ENCODE measurements around the gene ELFN1. TPM values are rescaled to one million over a fixed set of nuclear protein-coding genes. Genes with fewer than 3 reads are reported as not detected.

The ELFN1 gene
- total RNA-seq, 4 donors from 2014 or later = 0.42 to 3.7 (median 1.3) TPM

DNA sequence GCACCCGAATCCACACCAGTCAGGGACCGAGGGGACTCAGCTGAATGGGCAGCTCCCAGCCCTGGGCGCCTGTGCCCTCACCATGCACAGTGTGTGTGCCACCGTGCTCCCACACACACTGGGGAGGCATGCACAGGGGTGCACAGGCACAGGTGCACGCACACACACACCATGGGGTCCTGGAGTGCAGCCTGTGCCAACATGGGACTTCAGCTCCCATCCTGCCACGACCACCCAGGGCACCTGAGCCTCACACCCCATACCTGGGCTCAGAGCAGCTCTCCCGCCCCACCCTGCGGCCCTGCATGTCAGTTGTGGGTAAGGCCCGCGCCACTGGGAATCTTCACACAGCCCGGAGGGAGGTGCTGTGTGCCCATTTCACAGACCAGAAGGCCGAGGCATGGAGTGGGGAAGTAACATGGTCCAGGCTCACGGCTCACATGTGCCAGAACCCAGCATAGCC lies 8.0 kb downstream of the ELFN1 start:
- no peak overlapping the region for H3K27ac ChIP-seq
- no peak overlapping the region for H3K4me3 ChIP-seq
- no peak for ATAC-seq
- no peaks in the 10 kb centered on the region for H3K4me1 ChIP-seq
- TF ChIP-seq, protein P1, sequence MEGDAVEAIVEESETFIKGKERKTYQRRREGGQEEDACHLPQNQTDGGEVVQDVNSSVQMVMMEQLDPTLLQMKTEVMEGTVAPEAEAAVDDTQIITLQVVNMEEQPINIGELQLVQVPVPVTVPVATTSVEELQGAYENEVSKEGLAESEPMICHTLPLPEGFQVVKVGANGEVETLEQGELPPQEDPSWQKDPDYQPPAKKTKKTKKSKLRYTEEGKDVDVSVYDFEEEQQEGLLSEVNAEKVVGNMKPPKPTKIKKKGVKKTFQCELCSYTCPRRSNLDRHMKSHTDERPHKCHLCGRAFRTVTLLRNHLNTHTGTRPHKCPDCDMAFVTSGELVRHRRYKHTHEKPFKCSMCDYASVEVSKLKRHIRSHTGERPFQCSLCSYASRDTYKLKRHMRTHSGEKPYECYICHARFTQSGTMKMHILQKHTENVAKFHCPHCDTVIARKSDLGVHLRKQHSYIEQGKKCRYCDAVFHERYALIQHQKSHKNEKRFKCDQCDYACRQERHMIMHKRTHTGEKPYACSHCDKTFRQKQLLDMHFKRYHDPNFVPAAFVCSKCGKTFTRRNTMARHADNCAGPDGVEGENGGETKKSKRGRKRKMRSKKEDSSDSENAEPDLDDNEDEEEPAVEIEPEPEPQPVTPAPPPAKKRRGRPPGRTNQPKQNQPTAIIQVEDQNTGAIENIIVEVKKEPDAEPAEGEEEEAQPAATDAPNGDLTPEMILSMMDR (IDR thresholded peaks at IDR 0.05) = no peak
- no peak for TF ChIP-seq POLR2A (IDR thresholded peaks at IDR 0.05)
- TF ChIP-seq EP300 (IDR thresholded peaks at IDR 0.05) = no peak
- no peak for TF ChIP-seq POLR2AphosphoS5 (IDR thresholded peaks at IDR 0.05)
- H3K9me3 ChIP-seq = peaks cover 0 to 12% (median 0%) of the 10 kb centered on the region in 3 donors
- peaks cover 77% of the 10 kb centered on the region for H3K27me3 ChIP-seq
- H3K36me3 ChIP-seq = no peaks in the 10 kb centered on the region
- 100% methylated on average over 2 of the region's 13 CpGs; no CpG with 5 or more reads in 1 of the 2 donors for WGBS, 2 donors (ENCODE audit: low coverage in 1 of 2)

DNA sequence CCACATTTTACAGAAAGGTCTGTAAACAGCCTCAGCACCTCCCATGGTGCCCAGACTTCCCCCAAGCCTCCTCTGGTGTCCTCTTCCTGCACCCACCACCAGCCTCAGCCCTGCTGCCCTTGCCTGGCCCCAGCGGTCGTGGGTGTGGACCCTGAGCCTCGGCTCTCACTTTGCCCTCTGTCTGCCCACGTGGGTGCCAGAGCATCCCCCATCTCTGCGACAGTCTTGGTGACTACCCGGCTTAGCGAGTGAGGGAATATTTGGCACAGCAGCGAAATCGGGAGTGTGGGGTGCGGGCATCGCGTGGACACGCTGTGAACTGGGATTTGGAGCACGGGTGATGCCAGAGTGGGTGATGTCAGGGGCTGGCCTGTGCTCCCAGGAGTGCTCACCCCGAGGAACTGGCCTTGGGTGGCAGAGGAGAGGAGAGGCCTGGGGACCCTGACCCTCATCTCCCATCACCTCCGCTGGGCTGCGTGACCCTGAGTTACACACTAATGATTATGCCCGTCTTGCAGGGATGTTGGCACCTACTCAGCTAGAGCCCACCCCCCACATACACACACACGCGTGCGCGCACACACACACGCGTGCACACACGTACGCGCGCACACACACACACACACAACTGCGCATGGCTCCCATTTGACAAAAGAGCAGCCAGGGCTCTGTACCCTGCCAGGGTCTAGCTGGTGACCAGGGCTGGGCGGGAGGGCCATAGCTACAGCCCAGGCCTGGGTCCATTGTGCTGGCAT lies 8.7 kb downstream of the ELFN1 start:
- H3K4me3 ChIP-seq = no peak overlapping the region
- H3K36me3 ChIP-seq = no peaks in the 10 kb centered on the region
- H3K27me3 ChIP-seq = peaks cover 71% of the 10 kb centered on the region
- no peaks in the 10 kb centered on the region for H3K4me1 ChIP-seq
- ATAC-seq = no peak
- peaks cover 0 to 18% (median 0%) of the 10 kb centered on the region in 3 donors for H3K9me3 ChIP-seq
- 94 to 98% methylated on average over 8 to 11 of the region's 30 CpGs for WGBS, 2 donors (ENCODE audit: low coverage in 1 of 2)
- no peak overlapping the region for H3K27ac ChIP-seq
- TF ChIP-seq POLR2A (IDR thresholded peaks at IDR 0.05) = no peak
- TF ChIP-seq, protein P1 (IDR thresholded peaks at IDR 0.05) = no peak
- TF ChIP-seq POLR2AphosphoS5 (IDR thresholded peaks at IDR 0.05) = no peak
- no peak for TF ChIP-seq EP300 (IDR thresholded peaks at IDR 0.05)

DNA sequence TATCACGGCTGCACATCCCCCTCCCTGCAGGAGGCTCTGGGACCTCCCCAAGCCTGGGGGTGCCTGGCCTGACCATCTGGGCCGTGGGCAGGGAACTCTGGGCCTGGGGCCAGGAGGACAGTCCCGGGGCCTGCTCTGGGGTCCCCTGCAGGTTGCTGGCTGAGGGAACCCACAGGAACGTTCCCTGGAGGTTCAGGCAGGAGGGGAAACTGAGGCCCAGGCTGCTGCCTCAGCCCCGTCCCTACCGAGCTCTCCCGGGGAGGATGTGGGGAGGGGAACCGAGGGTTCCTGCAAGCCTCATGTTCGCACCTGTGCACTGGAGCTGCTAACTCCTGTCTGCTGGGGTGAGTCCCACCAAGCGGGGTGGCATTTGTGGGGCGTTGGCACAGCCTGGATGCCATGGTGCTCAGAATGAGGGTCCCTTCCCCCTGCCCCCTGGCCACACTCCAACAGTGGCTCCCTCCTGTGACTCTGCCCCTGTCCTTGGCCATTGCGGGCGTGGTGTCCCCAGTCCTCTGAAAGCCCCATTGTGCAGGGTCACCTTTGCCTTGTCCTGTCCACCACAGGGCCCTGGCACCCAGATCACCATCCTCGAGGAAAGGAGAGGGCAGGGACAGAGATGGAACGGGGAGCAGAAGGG lies 9.4 kb downstream of the ELFN1 start:
- no peak for ATAC-seq
- H3K36me3 ChIP-seq = no peaks in the 10 kb centered on the region
- H3K27me3 ChIP-seq = peaks cover 64% of the 10 kb centered on the region
- no peak overlapping the region for H3K4me3 ChIP-seq
- 63 to 88% methylated on average over 1 to 3 of the region's 15 CpGs for WGBS, 2 donors (ENCODE audit: low coverage in 1 of 2)
- H3K27ac ChIP-seq = no peak overlapping the region
- no peaks in the 10 kb centered on the region for H3K4me1 ChIP-seq
- H3K9me3 ChIP-seq = peaks cover 0 to 24% (median 0%) of the 10 kb centered on the region in 3 donors
- TF ChIP-seq POLR2A (IDR thresholded peaks at IDR 0.05) = no peak
- TF ChIP-seq POLR2AphosphoS5 (IDR thresholded peaks at IDR 0.05) = no peak
- TF ChIP-seq EP300 (IDR thresholded peaks at IDR 0.05) = no peak
- TF ChIP-seq, protein P1 (IDR thresholded peaks at IDR 0.05) = no peak

DNA sequence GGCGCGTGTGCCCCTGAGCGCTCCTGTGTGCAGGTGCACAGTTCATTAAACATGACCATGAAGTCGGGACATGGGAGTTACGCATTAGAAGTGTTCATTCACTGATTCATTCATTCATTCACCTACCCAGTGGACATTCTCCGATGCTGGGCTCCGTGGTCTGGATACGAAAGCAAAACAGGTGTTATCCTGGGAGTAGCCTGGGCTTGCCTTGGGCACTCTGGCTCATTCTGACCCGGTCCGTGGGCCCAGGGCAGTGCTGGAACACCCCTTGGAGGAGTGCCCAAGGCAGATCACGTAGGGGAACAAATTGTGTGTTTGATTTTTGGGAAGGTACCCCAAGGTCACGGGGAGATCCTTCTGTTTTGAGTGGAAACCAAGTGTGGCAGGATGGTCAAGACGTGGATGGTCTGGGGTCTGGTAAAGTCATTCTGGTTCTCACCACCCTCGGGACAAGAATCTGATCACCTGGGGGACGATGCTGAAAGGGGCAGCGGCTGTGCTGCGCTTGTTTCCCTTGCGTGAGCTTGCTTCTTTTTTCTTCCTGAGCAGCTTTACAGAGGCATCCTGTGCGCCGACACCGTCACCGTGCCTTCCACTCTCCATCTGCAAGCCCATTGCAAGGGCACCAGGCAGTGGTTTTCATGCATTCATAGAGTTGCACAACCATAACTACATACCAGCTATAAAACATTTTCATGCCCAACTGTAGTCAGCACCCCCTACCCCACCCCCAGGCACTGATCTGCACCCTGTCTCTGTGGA lies 10.1 kb downstream of the ELFN1 start:
- ATAC-seq = no peak
- Histone ChIP-seq H3K4me1 (no peaks in the 10 kb centered on the region), H3K27ac (no peak overlapping the region), H3K9me3 (peaks cover 0 to 32% (median 0%) of the 10 kb centered on the region in 3 donors), H3K27me3 (peaks cover 57% of the 10 kb centered on the region), H3K36me3 (no peaks in the 10 kb centered on the region), H3K4me3 (no peak overlapping the region)
- TF ChIP-seq POLR2A (IDR thresholded peaks at IDR 0.05) (no peak), EP300 (IDR thresholded peaks at IDR 0.05) (no peak), POLR2AphosphoS5 (IDR thresholded peaks at IDR 0.05) (no peak)
- TF ChIP-seq, protein P1 (IDR thresholded peaks at IDR 0.05) = no peak
- WGBS, 2 donors (ENCODE audit: low coverage in 1 of 2) = 80 to 100% methylated on average over 4 to 9 of the region's 22 CpGs

Data from gastroesophageal sphincter (tissue), 4 donors.